ENCODE data around the gene ARL2BP. TPM values are rescaled to one million over a fixed set of nuclear protein-coding genes. Genes with fewer than 3 reads are reported as not detected.

Gene ARL2BP
- total RNA-seq, 2 donors from 2014 or later: 56.4 to 80.4 TPM

DNA sequence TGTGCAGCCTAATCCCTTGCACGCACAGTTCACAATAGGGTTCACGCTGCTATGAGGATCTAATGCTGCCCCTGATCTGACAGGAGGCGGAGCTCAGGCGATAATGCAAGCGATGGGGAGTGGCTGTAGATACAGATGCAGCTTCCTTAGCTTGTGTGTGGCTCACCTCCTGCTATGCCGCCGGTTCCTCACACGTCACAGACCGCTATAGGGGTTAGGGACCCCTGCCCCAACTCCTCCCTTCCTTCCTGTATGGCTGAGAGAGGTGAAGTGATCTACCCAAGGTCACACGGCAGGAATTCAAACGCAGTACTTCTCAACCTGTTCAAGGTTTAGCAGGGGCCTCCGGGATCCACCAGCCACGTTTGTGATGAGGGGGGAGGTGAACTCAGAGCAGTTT is 52.8 kb downstream of the ARL2BP start:
- DNase-seq (ENCODE audit: low spot score): no peak
- peaks cover 0 to 15% of the 10 kb centered on the region in 2 donors for H3K4me1 ChIP-seq

DNA sequence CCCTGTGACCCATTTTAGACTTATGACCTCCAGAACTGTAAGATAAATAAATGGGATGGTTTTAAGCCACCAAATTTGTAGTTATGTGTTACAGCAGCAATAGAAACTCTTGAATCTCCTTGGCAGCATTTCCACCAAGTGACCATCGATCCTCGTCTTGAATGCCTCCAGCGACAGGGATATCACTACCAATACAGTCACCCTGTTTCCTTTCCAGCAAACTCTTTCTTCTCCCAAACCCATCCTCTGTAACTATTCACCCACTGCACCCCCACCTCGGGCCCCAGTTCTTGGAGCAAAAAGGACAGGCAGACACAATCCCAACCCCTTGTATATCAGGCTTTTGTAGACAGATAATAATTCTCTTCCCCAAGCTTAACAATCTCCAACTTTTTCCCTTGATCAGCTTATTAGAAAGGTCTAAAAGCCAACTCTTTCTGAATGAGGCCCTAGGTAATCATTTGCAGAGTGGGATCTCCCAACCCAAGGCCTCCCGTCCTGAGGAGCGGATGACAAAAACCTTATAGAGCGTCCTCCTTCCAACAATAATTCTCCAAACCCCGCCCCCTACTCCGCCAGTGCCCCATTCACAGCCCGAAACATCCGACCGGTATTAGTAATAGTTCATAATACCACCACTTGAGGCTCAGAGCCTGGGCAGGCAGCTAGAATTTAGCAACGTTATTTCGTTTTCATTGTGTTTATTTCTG is 54.1 kb downstream of the ARL2BP start:
- TF ChIP-seq, protein P1, sequence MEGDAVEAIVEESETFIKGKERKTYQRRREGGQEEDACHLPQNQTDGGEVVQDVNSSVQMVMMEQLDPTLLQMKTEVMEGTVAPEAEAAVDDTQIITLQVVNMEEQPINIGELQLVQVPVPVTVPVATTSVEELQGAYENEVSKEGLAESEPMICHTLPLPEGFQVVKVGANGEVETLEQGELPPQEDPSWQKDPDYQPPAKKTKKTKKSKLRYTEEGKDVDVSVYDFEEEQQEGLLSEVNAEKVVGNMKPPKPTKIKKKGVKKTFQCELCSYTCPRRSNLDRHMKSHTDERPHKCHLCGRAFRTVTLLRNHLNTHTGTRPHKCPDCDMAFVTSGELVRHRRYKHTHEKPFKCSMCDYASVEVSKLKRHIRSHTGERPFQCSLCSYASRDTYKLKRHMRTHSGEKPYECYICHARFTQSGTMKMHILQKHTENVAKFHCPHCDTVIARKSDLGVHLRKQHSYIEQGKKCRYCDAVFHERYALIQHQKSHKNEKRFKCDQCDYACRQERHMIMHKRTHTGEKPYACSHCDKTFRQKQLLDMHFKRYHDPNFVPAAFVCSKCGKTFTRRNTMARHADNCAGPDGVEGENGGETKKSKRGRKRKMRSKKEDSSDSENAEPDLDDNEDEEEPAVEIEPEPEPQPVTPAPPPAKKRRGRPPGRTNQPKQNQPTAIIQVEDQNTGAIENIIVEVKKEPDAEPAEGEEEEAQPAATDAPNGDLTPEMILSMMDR (IDR thresholded peaks at IDR 0.05): no peak
- H3K36me3 ChIP-seq: no peaks in the 10 kb centered on the region
- no peak for DNase-seq (ENCODE audit: low spot score)

More for the DNA sequence above, 52.8 kb downstream of the ARL2BP start:
- no peaks in the 10 kb centered on the region for H3K27me3 ChIP-seq
- H3K36me3 ChIP-seq: no peaks in the 10 kb centered on the region
- H3K9me3 ChIP-seq: no peaks in the 10 kb centered on the region
- TF ChIP-seq, protein P1 (IDR thresholded peaks at IDR 0.05): no peak
- no peak overlapping the region for H3K4me3 ChIP-seq
- H3K27ac ChIP-seq: no peak overlapping the region

DNA sequence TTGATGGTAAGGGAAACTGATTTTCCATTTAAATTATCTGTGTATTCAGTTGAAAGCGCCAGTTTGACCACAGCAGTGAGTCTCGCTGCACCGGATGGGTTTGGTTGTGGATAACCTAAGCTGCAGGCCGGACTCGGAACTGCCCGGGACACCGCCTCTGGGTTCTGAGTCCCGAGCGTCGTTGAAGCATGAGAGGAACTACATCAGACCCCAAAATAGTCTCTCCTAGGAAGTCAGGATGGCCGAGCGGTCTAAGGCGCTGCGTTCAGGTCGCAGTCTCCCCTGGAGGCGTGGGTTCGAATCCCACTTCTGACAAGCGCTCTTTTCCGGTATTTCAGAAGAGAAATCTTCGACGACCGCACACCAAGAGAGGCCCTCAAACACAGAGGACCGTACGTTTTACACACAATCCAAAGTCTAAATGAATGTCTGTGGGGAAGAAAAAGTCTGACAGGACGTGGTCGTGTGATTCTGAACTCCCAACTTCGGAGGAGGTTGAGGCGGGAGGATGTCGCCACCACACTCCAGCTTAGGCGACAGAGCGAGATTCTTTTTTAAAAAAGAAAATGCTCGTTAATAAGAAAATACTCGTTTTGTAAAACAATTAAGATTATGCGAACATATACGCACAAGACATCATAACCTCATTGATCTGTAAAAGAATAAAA is 54.8 kb downstream of the ARL2BP start:
- peak; percentile 96 for DNase-seq (ENCODE audit: low spot score)
- Histone ChIP-seq H3K4me3 (peak overlapping the region; percentile 44 to 57), H3K36me3 (no peaks in the 10 kb centered on the region), H3K27me3 (no peaks in the 10 kb centered on the region), H3K27ac (peak overlapping the region; percentile 94 to 96), H3K4me1 (peaks cover 0 to 20% of the 10 kb centered on the region in 2 donors), H3K9me3 (no peaks in the 10 kb centered on the region)
- TF ChIP-seq, protein P1 (IDR thresholded peaks at IDR 0.05): peak in 1 of 2 donors; percentile 40

More for the DNA sequence above, 54.1 kb downstream of the ARL2BP start:
- H3K4me3 ChIP-seq: peak overlapping the region; percentile 44 to 57
- no peaks in the 10 kb centered on the region for H3K9me3 ChIP-seq
- H3K27ac ChIP-seq: peak overlapping the region; percentile 94 to 96
- no peaks in the 10 kb centered on the region for H3K27me3 ChIP-seq
- peaks cover 0 to 15% of the 10 kb centered on the region in 2 donors for H3K4me1 ChIP-seq

DNA sequence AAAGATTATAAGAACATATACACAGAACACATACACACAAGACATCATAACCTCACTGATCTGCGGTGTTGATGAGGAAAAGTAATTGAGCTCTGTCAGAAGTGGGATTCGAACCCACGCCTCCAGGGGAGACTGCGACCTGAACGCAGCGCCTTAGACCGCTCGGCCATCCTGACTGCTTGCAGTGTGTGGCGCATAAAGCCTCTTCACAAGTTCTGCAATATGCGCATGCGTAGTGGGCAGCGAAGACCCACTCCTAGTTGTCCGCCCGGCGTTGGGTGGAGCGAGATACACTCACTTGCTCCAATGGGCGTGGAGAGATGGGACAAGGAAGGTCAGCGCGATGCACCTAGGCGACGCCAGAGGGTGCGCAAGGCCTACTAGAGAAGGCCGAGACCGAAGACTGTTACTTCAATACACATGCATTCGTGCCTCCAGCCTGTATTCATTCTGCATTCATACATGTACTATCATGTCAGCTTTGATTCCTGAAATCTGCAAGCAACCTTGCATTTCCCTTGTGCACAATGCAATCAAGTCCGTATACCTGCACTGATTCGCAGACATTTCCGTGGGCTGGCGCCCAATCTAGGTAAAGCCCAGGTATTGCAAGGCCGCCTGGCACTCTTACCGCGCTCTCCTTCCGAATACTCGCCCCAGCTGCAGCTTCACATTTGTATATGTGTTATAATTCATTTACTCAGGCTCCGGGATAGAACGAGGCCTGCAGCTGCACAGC is 55.5 kb downstream of the ARL2BP start:
- DNase-seq (ENCODE audit: low spot score): peak; percentile 100
- no peaks in the 10 kb centered on the region for H3K27me3 ChIP-seq
- TF ChIP-seq, protein P1 (IDR thresholded peaks at IDR 0.05): peak; percentile 87 to 95
- H3K4me1 ChIP-seq: peaks cover 0 to 24% of the 10 kb centered on the region in 2 donors
- no peaks in the 10 kb centered on the region for H3K9me3 ChIP-seq
- peak overlapping the region; percentile 94 to 96 for H3K27ac ChIP-seq
- H3K36me3 ChIP-seq: no peaks in the 10 kb centered on the region
- peak overlapping the region; percentile 44 to 57 for H3K4me3 ChIP-seq

DNA sequence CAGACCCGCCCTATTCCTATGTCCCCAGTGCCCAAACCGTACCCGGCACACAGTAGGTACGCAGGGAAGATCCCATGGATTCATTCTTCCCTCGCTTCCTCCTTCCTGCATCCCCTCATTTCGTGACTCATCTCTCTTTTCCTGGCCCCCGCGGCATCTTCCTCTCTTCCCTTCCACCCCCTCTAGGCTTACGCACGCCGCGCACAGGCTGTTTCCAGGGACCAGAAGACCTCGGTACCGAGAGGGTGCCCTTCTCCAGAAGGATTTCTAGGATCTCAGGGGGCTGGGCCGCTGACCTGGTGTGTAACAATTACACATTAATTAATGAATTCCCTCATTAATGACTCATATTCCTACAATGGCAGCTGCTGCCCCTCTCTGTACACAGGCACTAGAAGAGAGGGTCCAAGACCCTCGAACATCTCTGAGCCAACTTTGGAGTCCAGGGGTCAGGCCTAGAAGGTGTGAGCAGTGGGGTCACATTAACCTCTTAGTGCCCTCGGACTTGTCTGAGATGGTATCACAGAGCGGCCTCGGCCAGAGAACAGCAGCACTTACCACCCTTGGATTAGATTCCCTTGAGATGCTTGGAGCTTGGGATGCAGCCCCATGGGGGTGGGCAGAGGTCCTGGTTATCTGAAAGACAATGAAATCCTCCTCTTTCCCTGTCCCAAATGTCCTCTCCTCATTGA is 56.2 kb downstream of the ARL2BP start:
- H3K36me3 ChIP-seq: no peaks in the 10 kb centered on the region
- DNase-seq (ENCODE audit: low spot score): no peak
- H3K9me3 ChIP-seq: no peaks in the 10 kb centered on the region
- H3K27me3 ChIP-seq: no peaks in the 10 kb centered on the region
- H3K4me1 ChIP-seq: peaks cover 0 to 29% of the 10 kb centered on the region in 2 donors
- TF ChIP-seq, protein P1 (IDR thresholded peaks at IDR 0.05): no peak
- H3K4me3 ChIP-seq: peak overlapping the region in 1 of 2 donors; percentile 18
- peak overlapping the region in 1 of 2 donors; percentile 3 for H3K27ac ChIP-seq

All from right atrium auricular region (tissue), 2 donors.